HG02623 (cell line): ENCODE measurements around the gene ADAP1.
A peak's percentile ranks its signal among the peaks of the same experiment; 100 is the strongest.
"Not testable (repeated sequence)": the region's sequence is repeated elsewhere in the genome, so short reads cannot be mapped to it uniquely, and the experiment has no call there.

Experiments used
- ATAC-seq: cut with Tn5 transposase; IDR thresholded peaks from one replicate; pipeline ENCODE4 v1.9.1; 2021; ENCODE audit warnings: moderate library complexity; ENCODE audit not compliant: unreplicated experiment

Gene ADAP1

GRCh38 chr7:940599-941408, 13.7 kb downstream of the ADAP1 start:
- ATAC-seq = no peak

- ATAC-seq = no peak
Measured at GRCh38 chr7:939843-940242, 14.6 kb downstream of the ADAP1 start.

DNA sequence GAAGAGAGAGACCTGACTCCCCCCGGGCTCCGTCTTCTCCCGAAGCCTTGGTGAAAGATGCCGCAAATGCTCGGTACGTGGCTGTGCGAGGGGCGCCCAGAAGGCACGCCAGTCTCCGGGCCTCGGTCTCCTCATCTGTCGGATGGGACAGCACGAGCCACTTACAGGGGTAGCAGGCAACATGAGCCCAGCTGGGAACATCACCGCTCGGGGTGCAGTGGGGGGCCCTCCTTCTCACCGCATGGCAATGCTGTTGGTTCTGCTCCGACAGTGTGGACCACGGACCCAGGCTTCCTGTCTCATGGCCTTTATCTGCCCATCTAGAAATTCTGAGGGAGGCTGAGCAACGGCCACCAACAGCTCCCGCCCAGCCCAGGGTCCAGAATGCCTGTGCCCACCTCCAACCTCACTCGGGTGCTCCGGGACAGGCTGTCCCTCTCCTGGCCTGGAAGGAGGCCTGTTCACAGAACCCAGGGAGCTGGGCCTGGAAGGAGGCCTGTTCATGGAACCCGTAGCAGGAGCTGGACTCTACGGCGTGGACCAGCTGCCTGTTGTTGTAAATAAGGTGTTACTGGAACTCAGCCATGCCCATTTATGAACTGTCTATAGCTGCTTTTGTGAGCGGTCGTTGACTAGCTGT, 15.8 kb downstream of the ADAP1 start:
- ATAC-seq = no peak

DNA sequence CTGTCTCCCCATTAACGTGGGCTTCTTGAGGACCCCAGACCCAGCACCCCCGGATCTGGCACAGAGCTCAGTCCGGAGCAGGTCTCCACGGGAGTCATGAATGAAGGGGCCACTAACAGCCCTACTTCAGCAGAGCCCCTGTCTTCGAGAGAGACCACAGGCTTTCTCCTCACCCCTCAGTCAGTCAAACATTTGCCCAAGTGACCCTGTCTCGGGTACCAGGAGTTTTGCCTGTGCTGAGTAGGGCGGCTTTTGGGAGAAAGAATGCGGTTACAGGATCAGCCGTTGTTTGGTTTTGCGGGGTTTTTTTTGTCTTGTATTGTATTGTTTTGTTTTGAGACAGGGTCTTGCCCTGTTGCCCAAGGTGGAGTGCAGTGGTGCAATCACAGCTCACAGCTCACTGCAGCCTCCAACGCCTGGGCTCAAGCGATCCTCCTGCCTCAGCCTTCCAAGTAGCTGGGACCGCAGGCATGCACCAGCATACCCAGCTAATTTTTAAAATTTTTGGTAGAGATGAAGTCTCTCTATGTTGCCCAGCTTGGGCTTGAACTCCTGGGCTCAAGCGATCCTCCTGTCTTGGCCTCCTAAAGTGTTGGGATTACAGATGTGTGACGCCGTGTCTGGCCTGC, 16.5 kb downstream of the ADAP1 start:
- no peak for ATAC-seq

DNA sequence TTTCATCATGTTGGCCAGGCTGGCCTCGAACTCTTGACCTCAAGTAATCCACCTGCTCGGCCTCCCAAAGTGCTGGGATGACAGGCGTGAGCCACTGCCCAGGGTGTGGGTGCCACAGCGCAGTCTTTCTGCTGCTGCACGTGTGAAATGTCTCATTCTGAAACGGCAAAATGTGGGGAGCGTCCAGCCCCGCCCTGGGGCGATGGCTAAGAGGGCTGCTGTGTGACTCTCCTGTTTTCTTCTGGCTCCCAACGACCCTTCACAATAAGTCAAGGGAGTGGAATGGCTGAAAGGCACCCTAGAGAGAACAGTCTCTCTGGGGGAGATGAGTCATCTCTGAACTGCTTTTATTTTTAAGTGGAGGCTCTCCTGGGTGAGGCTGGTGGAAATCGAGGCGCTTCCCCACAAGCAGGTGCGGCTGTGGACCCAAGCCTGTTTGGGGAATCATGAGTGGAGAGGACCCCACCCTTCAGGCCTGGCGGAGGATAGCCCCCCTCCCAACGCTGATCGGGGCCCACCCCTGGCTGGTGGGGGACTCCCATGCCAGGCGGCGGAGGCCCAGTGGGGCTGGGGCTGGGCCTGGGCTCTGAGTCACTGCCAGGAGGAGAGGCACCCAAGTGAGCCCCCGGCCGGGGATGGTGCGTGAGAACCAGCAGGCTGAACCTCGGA, 18.0 kb downstream of the ADAP1 start:
- ATAC-seq = peak; percentile 88

GRCh38 chr7:935874-936385, 18.6 kb downstream of the ADAP1 start:
- no peak for ATAC-seq

DNA sequence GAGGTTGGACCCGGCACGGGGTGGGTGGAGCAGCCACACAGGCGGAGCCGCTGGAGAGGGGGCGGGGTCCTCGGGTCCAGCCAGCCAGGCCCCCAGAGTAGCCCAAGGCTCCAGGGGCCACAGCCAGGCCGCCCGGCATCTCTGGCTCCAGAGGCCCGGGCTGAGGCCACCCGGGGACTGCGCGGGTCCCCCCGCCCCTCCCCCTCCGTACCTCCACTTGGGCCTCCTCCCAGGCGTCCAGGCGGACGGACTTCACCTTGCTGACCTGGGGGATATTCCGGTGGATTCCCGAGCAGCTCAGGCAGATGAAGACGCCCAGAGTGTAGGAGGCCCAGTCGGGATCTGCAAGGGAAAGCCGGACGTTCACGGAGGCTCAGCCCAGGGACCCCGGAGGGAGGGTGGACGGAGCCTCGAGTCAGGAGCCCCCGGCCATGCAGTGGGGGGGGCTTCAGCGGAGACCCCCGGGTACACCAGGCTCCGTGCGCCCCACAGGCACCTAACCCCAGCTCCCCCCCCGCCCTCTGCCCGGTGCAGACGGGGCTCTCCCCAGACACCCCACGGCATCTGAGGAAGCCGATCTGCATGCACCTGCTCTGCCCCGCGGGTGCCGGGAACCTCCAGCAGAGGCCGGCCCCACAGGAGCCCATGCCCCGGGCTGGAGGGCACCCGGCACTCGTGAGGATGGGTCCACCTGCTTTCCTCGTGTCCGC, 19.2 kb downstream of the ADAP1 start:
- ATAC-seq = no peak

GRCh38 chr7:934469-935163, 19.9 kb downstream of the ADAP1 start:
- ATAC-seq = no peak

DNA sequence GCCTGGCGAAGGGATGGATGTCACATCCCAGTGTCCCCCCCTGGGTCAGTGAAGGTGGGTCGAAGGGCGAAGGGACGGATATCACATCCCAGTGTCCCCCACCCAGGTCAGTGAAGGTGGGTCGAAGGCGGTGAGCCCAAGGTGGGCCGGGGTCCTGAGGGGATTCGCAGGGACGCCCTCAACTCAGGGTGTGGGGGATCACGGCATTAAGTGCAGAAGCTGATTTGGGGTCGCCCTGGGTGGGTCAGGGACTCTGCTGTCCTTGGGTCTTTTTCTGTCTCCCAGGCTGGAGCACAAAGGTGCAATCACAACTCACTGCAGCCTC, 21.9 kb downstream of the ADAP1 start:
- ATAC-seq = no peak

DNA sequence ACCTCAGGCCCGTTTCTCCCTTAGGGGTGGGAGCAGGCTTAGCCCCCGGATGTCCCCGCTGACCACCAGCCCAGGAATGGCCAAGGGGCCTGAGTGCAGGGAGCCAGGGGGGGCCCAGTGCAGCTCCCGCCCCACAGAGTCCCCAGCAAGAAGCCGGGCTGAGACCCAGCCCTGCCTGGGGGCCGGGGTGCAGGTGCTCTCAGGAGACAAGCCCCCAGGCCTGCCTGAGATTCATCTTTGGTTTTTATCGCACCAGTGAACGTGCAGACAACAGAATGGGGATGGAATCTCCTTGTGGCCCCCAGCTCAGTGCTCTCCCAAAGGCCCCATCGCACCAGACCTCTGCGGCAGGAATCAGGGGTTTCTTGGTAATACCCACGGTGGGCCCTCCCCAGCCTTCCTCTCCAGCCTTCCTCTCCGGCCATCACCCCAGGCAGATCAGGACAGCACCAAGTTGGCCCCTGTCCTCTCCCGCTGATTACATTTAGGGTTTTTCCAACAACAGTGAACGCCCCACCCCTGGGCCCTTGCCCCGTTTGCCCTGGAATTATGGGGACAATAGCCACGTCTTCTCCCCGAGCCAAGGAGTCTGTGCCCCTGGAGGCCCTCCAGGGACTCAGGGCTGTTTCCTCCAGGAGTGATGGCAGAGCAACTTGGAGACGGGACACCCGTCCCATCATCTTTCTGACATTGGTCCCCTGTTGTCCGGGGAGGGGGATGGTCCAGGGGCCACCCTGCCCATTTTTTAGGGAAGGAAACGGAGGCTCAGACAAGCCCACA, 22.4 kb downstream of the ADAP1 start:
- no peak for ATAC-seq

GRCh38 chr7:930975-931758, 23.3 kb downstream of the ADAP1 start:
- ATAC-seq = no peak

GRCh38 chr7:929311-929711, 25.2 kb downstream of the ADAP1 start:
- no peak for ATAC-seq

- no peak for ATAC-seq
Measured at GRCh38 chr7:927031-927671, 27.3 kb downstream of the ADAP1 start.

- no peak for ATAC-seq
Measured at GRCh38 chr7:926061-927030, 28.1 kb downstream of the ADAP1 start.

DNA sequence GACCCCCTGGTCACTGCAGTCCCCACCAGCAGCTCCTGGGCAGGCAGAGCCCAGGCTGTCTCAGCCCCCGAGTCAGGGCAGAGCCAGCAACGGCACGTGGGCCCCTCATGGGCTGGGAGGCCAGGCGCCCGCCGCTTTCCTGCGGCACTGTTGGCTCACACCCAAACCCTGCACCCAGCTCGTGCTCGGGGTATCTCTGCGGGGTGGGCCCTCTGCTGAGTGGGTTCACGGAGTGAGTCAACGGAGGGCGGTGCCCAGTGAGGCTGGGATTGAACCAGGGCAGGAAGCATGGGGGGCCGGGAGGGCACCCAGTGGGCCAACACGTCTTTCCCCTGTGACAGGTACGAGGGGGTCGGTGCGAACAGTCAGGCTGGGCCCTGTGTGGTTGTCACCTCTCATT, 28.9 kb downstream of the ADAP1 start:
- no peak for ATAC-seq

DNA sequence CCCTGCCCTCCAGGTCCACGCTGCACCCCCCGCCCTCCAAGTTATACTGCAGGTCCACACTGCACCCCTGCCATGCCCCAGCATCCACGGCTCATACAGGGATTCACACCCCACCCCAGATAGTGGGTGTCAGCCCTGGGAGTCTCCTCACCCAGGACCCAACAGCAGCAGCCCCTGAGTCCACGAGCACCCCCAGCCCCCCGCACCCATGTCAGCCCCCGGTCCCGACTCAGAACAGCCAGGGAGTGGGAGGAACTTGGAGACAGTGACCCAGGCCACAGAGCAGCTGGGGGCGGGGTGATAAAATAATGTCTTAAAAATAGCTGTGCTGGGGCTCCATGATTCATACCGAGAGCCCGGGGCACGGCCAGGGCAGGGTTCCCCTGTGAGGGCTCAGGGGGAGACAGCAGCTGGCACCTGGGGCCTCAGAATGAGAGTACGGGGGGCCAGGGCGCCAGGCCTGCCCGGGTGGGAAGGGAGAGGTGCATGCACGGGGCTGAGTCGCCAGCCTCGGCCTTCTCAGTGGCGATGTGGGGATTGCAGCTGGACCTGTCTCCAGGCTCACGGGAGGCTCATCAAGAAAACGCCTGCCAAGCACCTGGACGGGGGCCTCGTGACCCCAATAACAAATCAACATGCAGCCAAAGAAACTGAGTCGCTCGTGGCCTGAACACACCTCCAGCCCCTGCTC, 29.8 kb downstream of the ADAP1 start:
- ATAC-seq = no peak

- ATAC-seq = not testable (repeated sequence)
Measured at GRCh38 chr7:924042-924441, 30.4 kb downstream of the ADAP1 start.
